ENCODE results near the gene ACR.
"Not testable (repeated sequence)": the region's sequence is repeated elsewhere in the genome, so short reads cannot be mapped to it uniquely, and the experiment has no call there.

ACR gene

DNA sequence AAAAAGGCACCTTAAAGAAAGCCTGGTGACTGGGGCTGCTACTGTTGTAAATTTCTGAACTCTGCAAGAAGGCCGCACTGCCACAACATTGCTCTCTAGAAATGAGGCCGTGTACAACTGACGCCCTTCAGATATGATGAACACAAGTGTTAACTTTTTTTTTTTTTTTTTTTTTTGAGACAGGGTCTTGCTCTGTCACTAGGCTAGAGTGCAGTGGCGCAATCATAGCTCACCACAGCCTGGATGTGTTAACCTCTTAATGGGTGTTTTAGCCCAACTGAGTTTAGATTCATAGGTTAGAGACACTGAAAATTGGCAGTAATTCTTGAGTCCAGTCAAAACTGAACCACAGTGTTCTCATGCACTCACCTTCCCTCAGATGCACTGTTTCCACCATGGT lies 42.2 kb downstream of the ACR start:
- DNase-seq (ENCODE audit: low read depth) = not testable (repeated sequence)

DNA sequence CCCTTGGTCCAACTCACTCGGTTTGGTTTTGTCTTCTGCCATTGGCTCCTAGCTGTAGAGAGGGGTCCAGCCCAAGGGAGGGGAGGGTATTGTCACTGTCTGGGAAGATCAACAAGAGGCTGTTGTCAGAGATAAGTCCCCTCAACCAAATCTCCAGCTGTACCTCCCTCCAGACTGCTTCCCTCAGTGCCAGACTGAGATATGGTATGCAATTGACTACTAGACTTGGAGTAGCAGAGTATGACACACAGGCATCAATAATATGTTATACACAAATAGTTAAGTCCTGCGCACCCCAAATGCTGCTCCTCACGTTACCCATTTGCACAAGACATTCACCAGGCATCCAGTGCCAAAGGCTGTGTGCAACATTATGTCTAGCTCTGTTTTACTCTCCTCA lies 44.2 kb downstream of the ACR start:
- DNase-seq (ENCODE audit: low read depth) = not testable (repeated sequence)

DNA sequence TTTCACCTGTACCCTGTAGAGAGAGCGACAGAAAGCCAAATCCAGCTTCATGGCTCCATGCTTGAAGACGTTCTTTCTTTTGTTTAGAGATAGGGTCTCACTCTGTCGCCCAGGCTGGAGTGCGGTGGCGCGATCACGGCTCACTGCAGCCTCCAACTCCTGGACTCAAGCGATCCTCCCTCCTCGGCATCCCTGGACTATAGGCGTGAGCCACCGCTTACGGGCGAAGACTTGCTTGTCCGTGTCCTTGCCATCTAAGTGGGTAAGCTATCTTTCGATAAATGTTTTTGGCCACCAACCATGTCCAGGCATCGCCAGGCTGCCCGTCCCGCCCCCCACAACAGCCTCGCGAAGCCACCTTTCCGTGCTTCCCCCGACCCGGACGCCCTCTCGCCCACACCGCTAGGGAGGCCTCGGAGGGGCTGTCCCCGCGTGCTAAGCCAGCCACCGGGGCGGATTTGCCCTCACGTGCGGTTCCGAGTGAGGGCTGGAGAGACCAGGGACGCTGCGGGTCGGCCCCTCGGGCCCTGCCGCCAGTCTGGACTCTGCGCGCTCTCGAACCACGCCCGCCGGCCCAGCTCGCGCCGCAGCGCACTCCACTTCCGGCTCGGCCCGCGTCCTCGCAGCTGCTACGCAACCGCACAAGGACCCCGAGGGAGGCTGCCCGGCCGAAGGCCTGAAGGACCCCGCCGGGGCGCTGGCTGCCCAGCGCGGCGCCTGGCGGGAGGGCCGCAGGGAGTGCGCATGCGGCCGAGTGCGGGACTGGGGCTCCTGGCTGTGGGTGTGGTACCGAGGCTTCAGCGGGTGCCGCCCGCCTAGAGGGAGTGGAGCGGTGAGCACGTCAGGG lies 45.3 kb downstream of the ACR start, which contains the start of gene RABL2B:
Gene RABL2B (minus strand): TSS at position 604 of the 847 bp plus-strand sequence. CDS start 1,342 bp downstream, outside the sequence.
- DNase-seq (ENCODE audit: low read depth) = peak; percentile 87

GRCh38 chr22:50783880-50784276 lies 45.9 kb downstream of the ACR start:
- not testable (repeated sequence) for DNase-seq (ENCODE audit: low read depth)

DNA sequence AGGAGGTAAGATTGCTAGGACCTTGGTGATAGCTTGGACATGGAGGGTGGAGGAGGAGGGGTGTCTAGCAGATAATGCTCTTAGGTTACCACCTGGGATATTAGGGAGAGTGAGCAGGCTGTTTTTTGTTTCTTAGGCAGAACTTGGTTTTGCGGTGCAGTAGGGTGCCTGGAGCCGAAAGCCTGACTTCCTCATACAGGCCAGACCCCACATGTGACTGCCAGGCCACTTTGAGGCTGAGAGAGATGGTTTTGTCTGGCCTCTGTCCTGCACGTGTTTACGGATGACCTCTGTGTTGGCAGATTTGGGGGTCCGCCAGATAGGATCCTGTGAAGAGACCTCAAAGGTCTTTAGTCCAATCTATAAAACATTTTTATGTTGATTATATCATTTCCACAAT lies 47.3 kb downstream of the ACR start:
- not testable (repeated sequence) for DNase-seq (ENCODE audit: low read depth)

GRCh38 chr22:50786936-50787335 lies 48.9 kb downstream of the ACR start:
- DNase-seq (ENCODE audit: low read depth) = not testable (repeated sequence)

Data from fibroblast of gingiva (primary cell).